HK-2 (cell line): ENCODE measurements around the gene MAST4.

ENCODE experiments used
- DNase-seq: peaks from one replicate; pipeline ENCODE4 v3.0.0-alpha.2; 2018; ENCODE audit not compliant: unreplicated experiment

MAST4 gene

GRCh38 chr5:66872736-66873331 lies 276.6 kb downstream of the MAST4 start:
- no peak for DNase-seq

GRCh38 chr5:66874004-66874403 lies 277.8 kb downstream of the MAST4 start:
- no peak for DNase-seq

- DNase-seq = no peak
These were observed 279.1 kb downstream of the MAST4 start for GRCh38 chr5:66875315-66875714.

- no peak for DNase-seq
These were observed 280.1 kb downstream of the MAST4 start for GRCh38 chr5:66876266-66876807.

GRCh38 chr5:66877843-66878242 lies 281.6 kb downstream of the MAST4 start:
- DNase-seq = no peak

- DNase-seq = no peak
These were observed 284.2 kb downstream of the MAST4 start for GRCh38 chr5:66880401-66880800.

GRCh38 chr5:66881480-66882161 lies 285.4 kb downstream of the MAST4 start:
- no peak for DNase-seq

GRCh38 chr5:66882606-66883227 lies 286.5 kb downstream of the MAST4 start:
- no peak for DNase-seq

- no peak for DNase-seq
These were observed 288.5 kb downstream of the MAST4 start for GRCh38 chr5:66884564-66885243.

GRCh38 chr5:66886941-66887340 lies 290.7 kb downstream of the MAST4 start:
- DNase-seq = no peak

GRCh38 chr5:66888613-66889012 lies 292.4 kb downstream of the MAST4 start:
- no peak for DNase-seq

- DNase-seq = no peak
These were observed 292.9 kb downstream of the MAST4 start for GRCh38 chr5:66889056-66889455.

- no peak for DNase-seq
These were observed 293.3 kb downstream of the MAST4 start for GRCh38 chr5:66889524-66889923.

- no peak for DNase-seq
These were observed 295.2 kb downstream of the MAST4 start for GRCh38 chr5:66891184-66891925.

GRCh38 chr5:66892716-66893115 lies 296.5 kb downstream of the MAST4 start:
- DNase-seq = no peak

- DNase-seq = no peak
These were observed 298.5 kb downstream of the MAST4 start for GRCh38 chr5:66894480-66895240.

- DNase-seq = no peak
These were observed 300.0 kb downstream of the MAST4 start for GRCh38 chr5:66896171-66896570.

- no peak for DNase-seq
These were observed 301.2 kb downstream of the MAST4 start for GRCh38 chr5:66897356-66897755.

GRCh38 chr5:66898241-66898995 lies 302.2 kb downstream of the MAST4 start:
- no peak for DNase-seq

GRCh38 chr5:66903218-66903617 lies 307.0 kb downstream of the MAST4 start:
- DNase-seq = no peak
